HUDEP-2 (cell line): ENCODE results near the gene COLQ.

Experiments used
- DNase-seq, 76 experiments: peaks; one replicate each; lab custom pipeline; 2025; ENCODE audit not compliant: unreplicated experiment in 76 of 76; lab: John Stamatoyannopoulos, UW

Gene COLQ

GRCh38 chr3:15520804-15521572, 518 bp downstream of the COLQ start:
- peak in 1 of 76 experiments; percentile 9 for DNase-seq

- DNase-seq, result peak in 63 of 76 experiments; percentile 2 to 76 (median 32)
Measured at GRCh38 chr3:15520185-15520584, 1.3 kb downstream of the COLQ start.

- no peak for DNase-seq
Measured at GRCh38 chr3:15519096-15519495, 2.4 kb downstream of the COLQ start.

- DNase-seq, result no peak
Measured at GRCh38 chr3:15514663-15515340, 6.7 kb downstream of the COLQ start.

- no peak for DNase-seq
Measured at GRCh38 chr3:15513810-15514662, 7.5 kb downstream of the COLQ start.

GRCh38 chr3:15513116-15513515, 8.4 kb downstream of the COLQ start:
- no peak for DNase-seq

GRCh38 chr3:15512166-15512565, 9.3 kb downstream of the COLQ start:
- no peak for DNase-seq

GRCh38 chr3:15511156-15511555, 10.3 kb downstream of the COLQ start:
- no peak for DNase-seq

GRCh38 chr3:15510493-15510892, 11.0 kb downstream of the COLQ start:
- DNase-seq, result no peak

- DNase-seq, result no peak
Measured at GRCh38 chr3:15506571-15506970, 14.9 kb downstream of the COLQ start.

GRCh38 chr3:15505479-15506165, 15.9 kb downstream of the COLQ start:
- DNase-seq, result no peak

GRCh38 chr3:15502616-15503015, 18.9 kb downstream of the COLQ start:
- DNase-seq, result no peak

- DNase-seq, result no peak
Measured at GRCh38 chr3:15501126-15501525, 20.4 kb downstream of the COLQ start.

- no peak for DNase-seq
Measured at GRCh38 chr3:15500107-15500724, 21.3 kb downstream of the COLQ start.

GRCh38 chr3:15499536-15499935, 22.0 kb downstream of the COLQ start:
- DNase-seq, result no peak

- DNase-seq, result no peak
Measured at GRCh38 chr3:15498431-15499214, 22.9 kb downstream of the COLQ start.

GRCh38 chr3:15497964-15498363, 23.5 kb downstream of the COLQ start:
- DNase-seq, result no peak

GRCh38 chr3:15496341-15496664, 25.2 kb downstream of the COLQ start:
- DNase-seq, result no peak

- no peak for DNase-seq
Measured at GRCh38 chr3:15495461-15496340, 25.8 kb downstream of the COLQ start.
